K562 (cell line): ENCODE results near the gene TXLNA. TPM values are rescaled to one million over a fixed set of nuclear protein-coding genes. Genes with fewer than 3 reads are reported as not detected.

Source experiments
- ATAC-seq: fragments of 200-7000 bp; cut with Tn5 transposase; 3 replicates; pipeline ENCODE4 v1.9.1; 2020; ENCODE audit warnings: moderate library complexity
- BruUV-seq: library from RNA; stranded (reverse); fragments of 400-500 nt; replicated peaks from 2 replicates; lab custom pipeline; 2021; lab: Mats Ljungman, UMichigan
- CTCF ChIA-PET: fragments of 300-600 bp; formaldehyde crosslinking; extraction: SDS; loops from one replicate; lab custom pipeline; 2021; ENCODE audit warnings: low intra/inter-chr PET ratio; lab: Yijun Ruan, JAX
- POLR2A ChIA-PET: fragments of 300-600, 350-650 bp; sonication (Branson Sonifier 250); formaldehyde crosslinking; extraction: SDS; loops from one replicate; lab custom pipeline; 2021; ENCODE audit warnings: antibody characterized with exemption, inconsistent platforms; lab: Yijun Ruan, JAX
- DNase-seq, 4 experiments: peaks; one replicate each; pipeline versions ENCODE4 v3.0.0 to v3.0.0-alpha.2; 2011 to 2018; ENCODE audit warnings: low spot score in 3 of 4, mixed read lengths in 3 of 4; ENCODE audit errors: extremely low read depth in 1 of 4
- FAIRE-seq: peaks from 2 replicates; lab custom pipeline; 2011; peaks lifted over from hg19 to GRCh38; lab: Jason Lieb, UNC
- H2AFZ ChIP-seq: 2 replicates; pipeline ENCODE4 v1.6.0; 2011; ENCODE audit warnings: low read depth, low read length, control low read depth, inconsistent platforms
- H3K27ac ChIP-seq: fragments of 200-600 bp; 3 replicates; pipeline ENCODE4 v1.8.0; 2011; ENCODE audit warnings: low read depth, mild to moderate bottlenecking, control low read depth, inconsistent platforms, low read length, moderate library complexity, mixed read lengths; ENCODE audit errors: extremely low read depth
- H3K27me3 ChIP-seq, 2 experiments: fragments of 300-600 bp in 1 of 2; 2 replicates in 1 of 2; 3 replicates in 1 of 2; pipeline versions ENCODE4 v1.6.0 to v1.8.0; 2011; ENCODE audit warnings: inconsistent platforms in 2 of 2, low read length in 2 of 2, mild to moderate bottlenecking in 1 of 2, mixed read lengths in 1 of 2, moderate library complexity in 1 of 2; ENCODE audit not compliant: control insufficient read depth in 2 of 2, insufficient read depth in 2 of 2
- H3K36me3 ChIP-seq: fragments of 300-600 bp; 3 replicates; pipeline ENCODE4 v1.8.0; 2011; ENCODE audit warnings: mild to moderate bottlenecking, low read length, inconsistent platforms; ENCODE audit not compliant: control insufficient read depth, insufficient read depth
- H3K4me1 ChIP-seq, 2 experiments: fragments of 200-600 bp in 1 of 2; replicated peaks in 1 of 2; 2 replicates in 1 of 2; 3 replicates in 1 of 2; pipeline versions ENCODE4 v1.5.1 to v1.8.0; 2011; ENCODE audit warnings: inconsistent platforms in 2 of 2, low read length in 2 of 2, mild to moderate bottlenecking in 1 of 2, mixed read lengths in 1 of 2, moderate library complexity in 1 of 2; ENCODE audit not compliant: control insufficient read depth in 2 of 2, insufficient read depth in 2 of 2
- H3K4me2 ChIP-seq: 2 replicates; pipeline ENCODE4 v1.6.1; 2011; ENCODE audit warnings: low read length, control low read depth, inconsistent platforms, mixed read lengths; ENCODE audit not compliant: insufficient read depth
- H3K4me3 ChIP-seq: fragments of 200-600 bp; sonication (generic), shearing (Covaris generic); 2 replicates; pipeline ENCODE4 v1.5.1; 2016; ENCODE audit warnings: control low read depth, inconsistent platforms
- H3K79me2 ChIP-seq: fragments of 200-600 bp; 3 replicates; pipeline ENCODE4 v1.8.0; 2011; ENCODE audit warnings: low read length, inconsistent platforms; ENCODE audit not compliant: control insufficient read depth, insufficient read depth
- H3K9ac ChIP-seq, 2 experiments: 2 replicates each; pipeline versions ENCODE4 v1.6.0 to v1.6.1; 2011; ENCODE audit warnings: low read depth in 2 of 2, low read length in 2 of 2, control low read depth in 1 of 2, inconsistent platforms in 1 of 2, mild to moderate bottlenecking in 1 of 2, mixed read lengths in 1 of 2; ENCODE audit not compliant: insufficient read depth in 1 of 2
- H3K9me1 ChIP-seq: one replicate; pipeline ENCODE4 v1.6.0; 2011; ENCODE audit warnings: inconsistent platforms, mild to moderate bottlenecking, low read length, moderate library complexity; ENCODE audit not compliant: control insufficient read depth, insufficient read depth
- H3K9me3 ChIP-seq: replicated peaks from 2 replicates; pipeline ENCODE4 v1.5.1; 2011; ENCODE audit warnings: low read depth, low read length, inconsistent platforms; ENCODE audit not compliant: control insufficient read depth, insufficient read depth
- H4K20me1 ChIP-seq: replicated peaks from 2 replicates; pipeline ENCODE4 v1.6.1; 2011; ENCODE audit warnings: low read length, inconsistent platforms, mixed read lengths; ENCODE audit not compliant: control insufficient read depth, insufficient read depth
- ADNP ChIP-seq: fragments of 200-800 bp; sonication (Bioruptor generic); IDR thresholded peaks from 2 replicates; pipeline ENCODE4 v1.6.1; 2016; ENCODE audit warnings: missing genetic modification characterization, missing compliant biosample characterization
- CAMTA2 ChIP-seq: fragments of 250-450 bp; sonication (Bioruptor Pico); conservative IDR thresholded peaks from 2 replicates; pipeline ENCODE4 v1.5.1; 2022
- CBX5 ChIP-seq: IDR thresholded peaks from 2 replicates; pipeline ENCODE4 v1.6.1; 2014; ENCODE audit warnings: low read depth, borderline replicate concordance
- CBX8 ChIP-seq: fragments of 200-600 bp; sonication (generic); IDR thresholded peaks from 2 replicates; pipeline ENCODE4 v1.6.1; 2012; ENCODE audit warnings: borderline replicate concordance, mixed run types, low read depth, mild to moderate bottlenecking, moderate library complexity, mixed read lengths, low read length, control low read depth, inconsistent platforms; ENCODE audit not compliant: poor library complexity, severe bottlenecking; ENCODE audit errors: extremely low read depth
- CTBP1 ChIP-seq: fragments of 450-650 bp; IDR thresholded peaks from 2 replicates; pipeline ENCODE4 v1.6.1; 2016; ENCODE audit warnings: borderline replicate concordance
- FOXJ3 ChIP-seq: sonication (generic); formaldehyde crosslinking; IDR thresholded peaks from 2 replicates; pipeline ENCODE4 v1.4.0; 2020; ENCODE audit warnings: mild to moderate bottlenecking, missing genetic modification reagents
- HNRNPUL1 ChIP-seq: fragments of 200-400 bp; formaldehyde crosslinking; IDR thresholded peaks from 2 replicates; pipeline ENCODE4 v1.6.1; 2017; ENCODE audit warnings: low read length
- KDM1A ChIP-seq, 2 experiments: fragments of 450-650 bp; IDR thresholded peaks; 2 replicates each; pipeline ENCODE4 v1.6.1; 2016; ENCODE audit warnings: mild to moderate bottlenecking in 2 of 2
- MIER1 ChIP-seq: fragments of 450-650 bp; IDR thresholded peaks from 2 replicates; pipeline ENCODE4 v1.6.1; 2016; ENCODE audit warnings: antibody characterized with exemption, mild to moderate bottlenecking, low read depth
- NEUROD1 ChIP-seq: fragments of 150-350 bp; IDR thresholded peaks from 2 replicates; pipeline ENCODE4 v1.6.1; 2014; ENCODE audit warnings: borderline replicate concordance, low read length, low read depth; ENCODE audit not compliant: partially characterized antibody
- NFE2 ChIP-seq: IDR thresholded peaks from 2 replicates; pipeline ENCODE4 v1.6.1; 2014; ENCODE audit warnings: antibody characterized with exemption, low read depth
- NR4A1 ChIP-seq, 2 experiments: fragments of 250-450 bp in 1 of 2; fragments of 450-650 bp in 1 of 2; sonication (Bioruptor Pico) in 1 of 2; IDR thresholded peaks; 2 replicates each; pipeline versions ENCODE4 v1.4.0 to v1.6.1; 2016 to 2020; ENCODE audit warnings: mild to moderate bottlenecking in 2 of 2, missing compliant biosample characterization in 1 of 2, missing genetic modification characterization in 1 of 2, moderate library complexity in 1 of 2
- TAF1 ChIP-seq: IDR thresholded peaks from 2 replicates; pipeline ENCODE4 v1.6.1; 2011; ENCODE audit warnings: mild to moderate bottlenecking, low read length, moderate library complexity; ENCODE audit not compliant: insufficient read depth, control insufficient read depth, severe bottlenecking; ENCODE audit errors: extremely low read depth
- TAF7 ChIP-seq: fragments of 450-650 bp; IDR thresholded peaks from 2 replicates; pipeline ENCODE4 v1.6.1; 2016; ENCODE audit warnings: missing genetic modification characterization, missing compliant biosample characterization
- ZBTB17 ChIP-seq: fragments of 450-650 bp; formaldehyde crosslinking; IDR thresholded peaks from 2 replicates; pipeline ENCODE4 v1.4.0; 2020; ENCODE audit warnings: mild to moderate bottlenecking
- WGBS: fragments of 100-300 bp; shearing (Covaris generic); methylation state at CpG from one replicate; pipeline ENCODE4 v1.1.6; 2016; ENCODE audit warnings: low coverage, mixed read lengths; ENCODE audit not compliant: insufficient coverage; ENCODE audit errors: missing lambda C conversion rate; 5-methylcytosine and 5-hydroxymethylcytosine counted together
- in situ Hi-C: fragments of 300-500 bp; cut with MboI; formaldehyde crosslinking; loops from 4 replicates; pipeline ENCODE4 v1.15.0; 2018; ENCODE audit warnings: inconsistent platforms, mixed read lengths
- intact Hi-C: fragments of 100-400 bp; cut with micrococcal nuclease; formaldehyde crosslinking; loops from 2 replicates; pipeline ENCODE4 v1.14.2; 2022
- polyA plus RNA-seq, 8 experiments: library from polyadenylated mRNA; depleted of rRNA in 4 of 8; stranded (reverse) in 5 of 8; unstranded in 3 of 8; fragments of >200 nt; fragmentation: Nextera tagmentation in 2 of 8; fragmentation: Illumina TruSeq in 1 of 8; extraction: Ambion mirVana in 2 of 8; extraction: Trizol in 1 of 8; gene quantifications; 2 replicates each; pipeline versions ENCODE4 v1.2.1 to v1.2.3, GENCODE V29; 2011 to 2014; ENCODE audit warnings: inconsistent platforms in 1 of 8, missing spikeins in 1 of 8
- total RNA-seq, 7 experiments: library from RNA; depleted of rRNA in 6 of 7; stranded (reverse); fragments of >200 nt in 6 of 7; fragmentation: Illumina TruSeq in 2 of 7; extraction: Trizol in 2 of 7; gene quantifications; 2 replicates each; pipeline versions ENCODE4 v1.2.1 to v1.2.3, GENCODE V29; 2011 to 2021; ENCODE audit warnings: low replicate concordance in 1 of 7
- TF ChIP-seq, protein P1 (sequence below): fragments of 150-350 bp; IDR thresholded peaks from 2 replicates; pipeline ENCODE4 v1.6.1; 2014; ENCODE audit warnings: low read depth, mild to moderate bottlenecking, low read length, borderline replicate concordance
- TF ChIP-seq, protein P2 (sequence below): fragments of 450-650 bp; formaldehyde crosslinking; IDR thresholded peaks from 2 replicates; pipeline ENCODE4 v1.4.0; 2022; ENCODE audit warnings: missing genetic modification characterization

The TXLNA gene
- total and polyA plus RNA-seq, 9 of the 15 experiments (the other 6 are each of a cell fraction or from before 2014, with no cell fraction given): 9.2 to 54.5 (median 39.3) TPM

DNA sequence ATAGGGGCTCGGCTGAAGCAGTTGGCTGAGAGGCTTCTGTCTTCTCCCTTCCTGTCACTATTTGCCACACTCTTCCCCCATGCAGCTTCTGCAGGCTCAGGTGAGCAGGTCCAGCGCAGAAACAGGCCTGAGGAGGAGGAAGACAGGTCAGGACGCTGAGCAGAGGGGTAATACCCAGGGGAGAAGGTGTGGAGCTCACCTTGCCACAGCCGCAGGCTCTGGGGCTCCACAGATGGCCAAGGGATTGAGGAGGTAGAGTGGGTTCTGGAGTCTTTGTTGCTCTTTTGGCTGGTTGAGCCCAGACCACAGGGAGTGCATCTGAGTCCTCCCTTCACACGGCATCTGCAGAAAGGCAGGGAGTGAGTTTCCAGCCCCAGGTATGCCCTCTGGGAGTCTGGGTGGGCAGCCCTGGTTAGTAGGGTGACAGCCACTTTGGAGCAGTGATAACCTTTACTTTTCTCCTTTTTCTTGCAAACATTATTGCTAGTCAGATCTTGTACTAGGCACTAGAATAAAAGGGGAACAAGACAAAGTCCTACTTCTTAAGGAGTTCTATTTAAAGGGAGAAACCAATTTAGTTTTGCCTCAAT is 52.5 kb downstream of the TXLNA start:
- peaks cover 16 to 17% of the 10 kb centered on the region in 2 experiments; a peak in 4 of 5 replicates for H3K4me1 ChIP-seq
- peaks cover 55% of the 10 kb centered on the region for H3K36me3 ChIP-seq
- ChIA-PET POLR2A (interaction anchor here (0.6 to 2.3 kb wide), 8 partner anchors 8 to 405 kb away, joined by 3 to 8 read pairs (median 5); partner anchors contain the start of gene MARCKSL1), CTCF (no interaction called here)
- H3K27me3 ChIP-seq: no peaks in the 10 kb centered on the region
- 75% methylated on average over 5 of the region's 5 CpGs for WGBS
- no peak overlapping the region for H2AFZ ChIP-seq
- no peak overlapping the region for H3K4me2 ChIP-seq
- no peaks in the 10 kb centered on the region for H3K9me3 ChIP-seq
- intact Hi-C loops (no loop called here), in situ Hi-C loops (no loop called here)
- FAIRE-seq (no peak), DNase-seq (no peak), ATAC-seq (peak; percentile 18)
- BruUV-seq: no TSS peak
- no peaks in the 10 kb centered on the region for H3K79me2 ChIP-seq
- no peak overlapping the region for H3K27ac ChIP-seq
- H3K9me1 ChIP-seq: peaks cover 4% of the 10 kb centered on the region
- H4K20me1 ChIP-seq: no peaks in the 10 kb centered on the region
- no peak overlapping the region for H3K4me3 ChIP-seq
- peak overlapping the region in 1 of 2 experiments; percentile 23; a peak in 1 of 4 replicates for H3K9ac ChIP-seq
- TF ChIP-seq NR4A1 (CRISPR knock-in tag; IDR thresholded peaks at IDR 0.05) (0 out of 2 replicates have a peak, but pooled peaks have one; percentile 2), NR4A1 (tag; IDR thresholded peaks at IDR 0.05) (no peak), FOXJ3 (CRISPR knock-in tag) (no peak), MIER1 (no peak), ADNP (tag) (no peak), TAF1 (no peak), TAF7 (tag) (no peak), CBX5 (no peak), ZBTB17 (CRISPR knock-in tag) (no peak), CBX8 (no peak), CTBP1 (no peak), HNRNPUL1 (no peak), NEUROD1 (no peak), KDM1A (IDR thresholded peaks at IDR 0.05) (no peak), CAMTA2 (no peak), NFE2 (no peak)
- TF ChIP-seq, protein P1, sequence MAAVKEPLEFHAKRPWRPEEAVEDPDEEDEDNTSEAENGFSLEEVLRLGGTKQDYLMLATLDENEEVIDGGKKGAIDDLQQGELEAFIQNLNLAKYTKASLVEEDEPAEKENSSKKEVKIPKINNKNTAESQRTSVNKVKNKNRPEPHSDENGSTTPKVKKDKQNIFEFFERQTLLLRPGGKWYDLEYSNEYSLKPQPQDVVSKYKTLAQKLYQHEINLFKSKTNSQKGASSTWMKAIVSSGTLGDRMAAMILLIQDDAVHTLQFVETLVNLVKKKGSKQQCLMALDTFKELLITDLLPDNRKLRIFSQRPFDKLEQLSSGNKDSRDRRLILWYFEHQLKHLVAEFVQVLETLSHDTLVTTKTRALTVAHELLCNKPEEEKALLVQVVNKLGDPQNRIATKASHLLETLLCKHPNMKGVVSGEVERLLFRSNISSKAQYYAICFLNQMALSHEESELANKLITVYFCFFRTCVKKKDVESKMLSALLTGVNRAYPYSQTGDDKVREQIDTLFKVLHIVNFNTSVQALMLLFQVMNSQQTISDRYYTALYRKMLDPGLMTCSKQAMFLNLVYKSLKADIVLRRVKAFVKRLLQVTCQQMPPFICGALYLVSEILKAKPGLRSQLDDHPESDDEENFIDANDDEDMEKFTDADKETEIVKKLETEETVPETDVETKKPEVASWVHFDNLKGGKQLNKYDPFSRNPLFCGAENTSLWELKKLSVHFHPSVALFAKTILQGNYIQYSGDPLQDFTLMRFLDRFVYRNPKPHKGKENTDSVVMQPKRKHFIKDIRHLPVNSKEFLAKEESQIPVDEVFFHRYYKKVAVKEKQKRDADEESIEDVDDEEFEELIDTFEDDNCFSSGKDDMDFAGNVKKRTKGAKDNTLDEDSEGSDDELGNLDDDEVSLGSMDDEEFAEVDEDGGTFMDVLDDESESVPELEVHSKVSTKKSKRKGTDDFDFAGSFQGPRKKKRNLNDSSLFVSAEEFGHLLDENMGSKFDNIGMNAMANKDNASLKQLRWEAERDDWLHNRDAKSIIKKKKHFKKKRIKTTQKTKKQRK: no peak
- TF ChIP-seq, protein P2, sequence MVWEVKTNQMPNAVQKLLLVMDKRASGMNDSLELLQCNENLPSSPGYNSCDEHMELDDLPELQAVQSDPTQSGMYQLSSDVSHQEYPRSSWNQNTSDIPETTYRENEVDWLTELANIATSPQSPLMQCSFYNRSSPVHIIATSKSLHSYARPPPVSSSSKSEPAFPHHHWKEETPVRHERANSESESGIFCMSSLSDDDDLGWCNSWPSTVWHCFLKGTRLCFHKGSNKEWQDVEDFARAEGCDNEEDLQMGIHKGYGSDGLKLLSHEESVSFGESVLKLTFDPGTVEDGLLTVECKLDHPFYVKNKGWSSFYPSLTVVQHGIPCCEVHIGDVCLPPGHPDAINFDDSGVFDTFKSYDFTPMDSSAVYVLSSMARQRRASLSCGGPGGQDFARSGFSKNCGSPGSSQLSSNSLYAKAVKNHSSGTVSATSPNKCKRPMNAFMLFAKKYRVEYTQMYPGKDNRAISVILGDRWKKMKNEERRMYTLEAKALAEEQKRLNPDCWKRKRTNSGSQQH: 0 out of 2 replicates have a peak, but pooled peaks have one; percentile 11
